A673 (cell line): Measurements from ENCODE around the gene GRID1. TPM values are rescaled to one million over a fixed set of nuclear protein-coding genes. Genes with fewer than 3 reads are reported as not detected.

ENCODE experiments used
- BruUV-seq: library from RNA; stranded (reverse); fragments of 400-500 nt; replicated peaks from 2 replicates; lab custom pipeline; 2021; lab: Mats Ljungman, UMichigan
- CTCF ChIA-PET: fragments of 300-600 bp; sonication (Branson Sonifier 250); formaldehyde crosslinking; loops from one replicate; lab custom pipeline; 2022; ENCODE audit warnings: antibody characterized with exemption; lab: Charles Lee
- POLR2A ChIA-PET: fragments of 300-600 bp; sonication (Branson Sonifier 250); formaldehyde crosslinking; loops from one replicate; lab custom pipeline; 2022; ENCODE audit warnings: antibody characterized with exemption; ENCODE audit not compliant: low non-redundant PET; lab: Charles Lee
- DNase-seq: peaks from one replicate; pipeline ENCODE4 v3.0.0-alpha.2; 2015; ENCODE audit warnings: low spot score
- H3K27ac ChIP-seq: fragments of 200-600 bp; sonication (generic); 2 replicates; pipeline ENCODE4 v1.5.1; 2016; ENCODE audit warnings: mixed run types, low read depth, mild to moderate bottlenecking, mixed read lengths, antibody characterized with exemption, low read length; ENCODE audit not compliant: poor library complexity, severe bottlenecking
- H3K27me3 ChIP-seq: fragments of 200-600 bp; sonication (generic); replicated peaks from 2 replicates; pipeline ENCODE4 v1.6.1; 2017; ENCODE audit warnings: mixed run types, low read depth, mild to moderate bottlenecking, mixed read lengths, antibody characterized with exemption, low read length; ENCODE audit not compliant: insufficient read depth, poor library complexity
- H3K36me3 ChIP-seq: fragments of 200-600 bp; sonication (generic); 2 replicates; pipeline ENCODE4 v1.6.1; 2016; ENCODE audit warnings: mixed run types, mild to moderate bottlenecking, mixed read lengths, antibody characterized with exemption, low read length; ENCODE audit not compliant: insufficient read depth, poor library complexity, severe bottlenecking
- H3K4me1 ChIP-seq: fragments of 200-600 bp; sonication (generic); 2 replicates; pipeline ENCODE4 v1.6.1; 2017; ENCODE audit warnings: mixed run types, mild to moderate bottlenecking, mixed read lengths, antibody characterized with exemption, low read length; ENCODE audit not compliant: insufficient read depth, poor library complexity, severe bottlenecking
- H3K4me3 ChIP-seq: fragments of 200-600 bp; sonication (generic); 2 replicates; pipeline ENCODE4 v1.5.1; 2016; ENCODE audit warnings: low read depth, mixed run types, mild to moderate bottlenecking, mixed read lengths, low read length; ENCODE audit not compliant: poor library complexity, severe bottlenecking
- H3K9me3 ChIP-seq: fragments of 200-600 bp; sonication (generic); 2 replicates; pipeline ENCODE4 v1.6.1; 2016; ENCODE audit warnings: mixed run types, low read depth, mild to moderate bottlenecking, mixed read lengths, antibody characterized with exemption, low read length; ENCODE audit not compliant: poor library complexity, severe bottlenecking
- CTCF ChIP-seq: fragments of 300-800, 200-600 bp; sonication (generic); conservative IDR thresholded peaks from 2 replicates; pipeline ENCODE4 v1.5.1; 2017; ENCODE audit warnings: low read depth, mild to moderate bottlenecking, antibody characterized with exemption, low read length, moderate library complexity, mixed read lengths
- EZH2 ChIP-seq: fragments of 200-600 bp; sonication (generic); IDR thresholded peaks from 2 replicates; pipeline ENCODE4 v1.6.1; 2017; ENCODE audit warnings: borderline replicate concordance, low read depth, mild to moderate bottlenecking, mixed read lengths, antibody characterized with exemption, low read length; ENCODE audit not compliant: poor library complexity, severe bottlenecking
- intact Hi-C: fragments of 100-400 bp; cut with micrococcal nuclease; formaldehyde crosslinking; loops from one replicate; pipeline ENCODE4 v1.10.0; 2022; ENCODE audit not compliant: unreplicated experiment
- total RNA-seq: library from RNA; stranded (reverse); gene quantifications from 2 replicates; pipeline ENCODE4 v1.2.3, GENCODE V29; 2021

Gene GRID1
- total RNA-seq, 1 experiment from 2014 or later = not detected

GRCh38 chr10:85603151-85603940, 763.2 kb downstream of the GRID1 start:
- no peak for DNase-seq
- no TSS peak for BruUV-seq
- Histone ChIP-seq H3K4me3 (no peak overlapping the region), H3K27ac (no peak overlapping the region), H3K9me3 (no peaks in the 10 kb centered on the region), H3K36me3 (no peaks in the 10 kb centered on the region), H3K27me3 (peaks cover 37% of the 10 kb centered on the region), H3K4me1 (no peaks in the 10 kb centered on the region)
- intact Hi-C loops = no loop called here
- ChIA-PET CTCF (no interaction called here), POLR2A (no interaction called here)
- no peak for TF ChIP-seq EZH2
- no peak for TF ChIP-seq CTCF

GRCh38 chr10:85602713-85603112, 763.9 kb downstream of the GRID1 start:
- intact Hi-C loops = no loop called here
- DNase-seq = no peak
- Histone ChIP-seq H3K4me3 (no peak overlapping the region), H3K4me1 (no peaks in the 10 kb centered on the region), H3K36me3 (no peaks in the 10 kb centered on the region), H3K27ac (no peak overlapping the region), H3K9me3 (no peaks in the 10 kb centered on the region), H3K27me3 (peaks cover 41% of the 10 kb centered on the region)
- ChIA-PET POLR2A (no interaction called here), CTCF (no interaction called here)
- no peak for TF ChIP-seq CTCF
- no peak for TF ChIP-seq EZH2
- no TSS peak for BruUV-seq

- H3K27me3 ChIP-seq = peaks cover 44% of the 10 kb centered on the region
- no peak for DNase-seq
- CTCF ChIA-PET = no interaction called here
- no peak for TF ChIP-seq CTCF
- no peak for TF ChIP-seq EZH2
- no peak overlapping the region for H3K27ac ChIP-seq
- POLR2A ChIA-PET = no interaction called here
- no peak overlapping the region for H3K4me3 ChIP-seq
- H3K4me1 ChIP-seq = no peaks in the 10 kb centered on the region
- H3K9me3 ChIP-seq = no peaks in the 10 kb centered on the region
- no peaks in the 10 kb centered on the region for H3K36me3 ChIP-seq
- BruUV-seq = no TSS peak
- intact Hi-C loops = no loop called here
Measured at GRCh38 chr10:85602306-85602705, 764.3 kb downstream of the GRID1 start.
